Vagina (tissue), 2 donors: Measurements from ENCODE around the gene ABHD2. TPM values are rescaled to one million over a fixed set of nuclear protein-coding genes. Genes with fewer than 3 reads are reported as not detected.

Source experiments
- DNase-seq, 2 donors: peaks; one replicate each; pipeline ENCODE4 v3.0.0-alpha.2; 2017; ENCODE audit errors: extremely low spot score in 2 of 2
- H3K27ac ChIP-seq: fragments of 200-600 bp; sonication (generic); one replicate; pipeline ENCODE4 v1.5.1; 2019
- H3K27me3 ChIP-seq: fragments of 200-600 bp; sonication (generic); one replicate; pipeline ENCODE4 v1.5.1; 2019
- H3K36me3 ChIP-seq, 2 donors: fragments of 200-600 bp; sonication (generic); one replicate each; pipeline ENCODE4 v1.5.1; 2017 to 2019
- H3K4me1 ChIP-seq: fragments of 200-600 bp; sonication (generic); one replicate; pipeline ENCODE4 v1.5.1; 2019
- H3K4me3 ChIP-seq, 2 donors: fragments of 200-600 bp; sonication (generic); 1 replicate in 1 of 2; 2 replicates in 1 of 2; pipeline ENCODE4 v1.5.1; 2016 to 2019
- H3K9me3 ChIP-seq: fragments of 200-600 bp; sonication (generic); one replicate; pipeline ENCODE4 v1.5.1; 2019
- CTCF ChIP-seq, 3 experiments: fragments of 450-650 bp in 2 of 3; fragments of 200-600 bp in 1 of 3; sonication (generic) in 1 of 3; IDR thresholded peaks; one replicate each; pipeline ENCODE4 v1.5.1; 2017 to 2019; ENCODE audit warnings: antibody characterized with exemption in 3 of 3, mild to moderate bottlenecking in 2 of 3, moderate library complexity in 2 of 3
- POLR2A ChIP-seq, 2 donors: fragments of 450-650 bp; IDR thresholded peaks; one replicate each; pipeline ENCODE4 v1.6.1; 2017; ENCODE audit warnings: antibody characterized with exemption in 2 of 2, mild to moderate bottlenecking in 2 of 2, moderate library complexity in 2 of 2
- POLR2AphosphoS5 ChIP-seq, 2 donors: sonication (generic); formaldehyde crosslinking; IDR thresholded peaks; one replicate each; pipeline ENCODE4 v1.9.0; 2017; ENCODE audit warnings: antibody characterized with exemption in 2 of 2, mild to moderate bottlenecking in 2 of 2, low read depth in 1 of 2; ENCODE audit not compliant: insufficient read depth in 1 of 2
- intact Hi-C: fragments of 100-400 bp; cut with DNase I; formaldehyde crosslinking; loops from one replicate; pipeline ENCODE4 v1.15.1; 2023
- total RNA-seq: library from RNA; depleted of rRNA; stranded (reverse); fragments of >200 nt; gene quantifications from one replicate; pipeline ENCODE4 v1.2.3, GENCODE V29; 2016

Gene ABHD2
- total RNA-seq, 1 donor from 2014 or later: 33.6 TPM

- H3K4me1 ChIP-seq: peaks cover 54% of the 10 kb centered on the region
Observed at GRCh38 chr15:89093509-89093908, 5.3 kb downstream of the ABHD2 start.

GRCh38 chr15:89095073-89095472 lies 6.8 kb downstream of the ABHD2 start:
- Histone ChIP-seq H3K27me3 (no peaks in the 10 kb centered on the region), H3K4me3 (no peak overlapping the region), H3K27ac (peak overlapping the region; percentile 15), H3K4me1 (peaks cover 52% of the 10 kb centered on the region), H3K9me3 (no peaks in the 10 kb centered on the region), H3K36me3 (no peaks in the 10 kb centered on the region)
- intact Hi-C loops: no loop called here
- no peak for DNase-seq
- no peak for TF ChIP-seq POLR2A (IDR thresholded peaks at IDR 0.05)
- no peak for TF ChIP-seq POLR2AphosphoS5 (IDR thresholded peaks at IDR 0.05; ENCODE audit: insufficient read depth in 1 of 2, low read depth in 1 of 2)
- no peak for TF ChIP-seq CTCF (IDR thresholded peaks at IDR 0.05)

More at GRCh38 chr15:89093509-89093908, 5.3 kb downstream of the ABHD2 start:
- DNase-seq: no peak
- TF ChIP-seq CTCF (IDR thresholded peaks at IDR 0.05): no peak
- TF ChIP-seq POLR2A (IDR thresholded peaks at IDR 0.05): no peak
- no peak for TF ChIP-seq POLR2AphosphoS5 (IDR thresholded peaks at IDR 0.05; ENCODE audit: insufficient read depth in 1 of 2, low read depth in 1 of 2)
- Histone ChIP-seq H3K27ac (peak overlapping the region; percentile 27), H3K27me3 (no peaks in the 10 kb centered on the region), H3K9me3 (no peaks in the 10 kb centered on the region), H3K36me3 (no peaks in the 10 kb centered on the region), H3K4me3 (no peak overlapping the region)
- intact Hi-C loops: loop anchor here (5.0 kb wide), 1 partner anchor 76 kb away; no protein-coding TSS in a partner anchor

GRCh38 chr15:89095556-89095955 lies 7.3 kb downstream of the ABHD2 start:
- Histone ChIP-seq H3K27ac (peak overlapping the region; percentile 15), H3K27me3 (no peaks in the 10 kb centered on the region), H3K36me3 (no peaks in the 10 kb centered on the region), H3K4me3 (no peak overlapping the region), H3K9me3 (no peaks in the 10 kb centered on the region), H3K4me1 (peaks cover 52% of the 10 kb centered on the region)
- TF ChIP-seq POLR2AphosphoS5 (IDR thresholded peaks at IDR 0.05; ENCODE audit: insufficient read depth in 1 of 2, low read depth in 1 of 2): no peak
- TF ChIP-seq POLR2A (IDR thresholded peaks at IDR 0.05): no peak
- TF ChIP-seq CTCF (IDR thresholded peaks at IDR 0.05): no peak
- no peak for DNase-seq
- intact Hi-C loops: no loop called here

- Histone ChIP-seq H3K36me3 (no peaks in the 10 kb centered on the region), H3K4me1 (peaks cover 53% of the 10 kb centered on the region), H3K27me3 (no peaks in the 10 kb centered on the region), H3K27ac (no peak overlapping the region), H3K4me3 (no peak overlapping the region), H3K9me3 (no peaks in the 10 kb centered on the region)
- no peak for DNase-seq
- intact Hi-C loops: no loop called here
- TF ChIP-seq POLR2A (IDR thresholded peaks at IDR 0.05) (no peak), POLR2AphosphoS5 (IDR thresholded peaks at IDR 0.05; ENCODE audit: insufficient read depth in 1 of 2, low read depth in 1 of 2) (no peak), CTCF (IDR thresholded peaks at IDR 0.05) (no peak)
Observed at GRCh38 chr15:89096664-89097063, 8.4 kb downstream of the ABHD2 start.

- Histone ChIP-seq H3K4me3 (no peak overlapping the region), H3K27me3 (no peaks in the 10 kb centered on the region), H3K36me3 (no peaks in the 10 kb centered on the region), H3K4me1 (peaks cover 54% of the 10 kb centered on the region), H3K9me3 (no peaks in the 10 kb centered on the region), H3K27ac (no peak overlapping the region)
- DNase-seq: no peak
- TF ChIP-seq POLR2AphosphoS5 (IDR thresholded peaks at IDR 0.05; ENCODE audit: insufficient read depth in 1 of 2, low read depth in 1 of 2) (no peak), CTCF (IDR thresholded peaks at IDR 0.05) (no peak), POLR2A (IDR thresholded peaks at IDR 0.05) (no peak)
- intact Hi-C loops: no loop called here
Observed at GRCh38 chr15:89097313-89097712, 9.1 kb downstream of the ABHD2 start.
